ENCODE results near the gene USP4.
"Not testable (repeated sequence)": the region's sequence is repeated elsewhere in the genome, so short reads cannot be mapped to it uniquely, and the experiment has no call there.

USP4 gene

GRCh38 chr3:49253512-49253911 is 86.3 kb downstream of the USP4 start:
- no peak for DNase-seq (ENCODE audit: low spot score)

GRCh38 chr3:49248840-49249227 is 91.0 kb downstream of the USP4 start:
- no peak for DNase-seq (ENCODE audit: low spot score)

GRCh38 chr3:49244581-49245205 is 95.2 kb downstream of the USP4 start:
- DNase-seq (ENCODE audit: low spot score) = no peak

- DNase-seq (ENCODE audit: low spot score) = not testable (repeated sequence)
Measured at GRCh38 chr3:49240091-49240490, 99.8 kb downstream of the USP4 start.

- no peak for DNase-seq (ENCODE audit: low spot score)
Measured at GRCh38 chr3:49238274-49239127, 101.4 kb downstream of the USP4 start.

- DNase-seq (ENCODE audit: low spot score) = no peak
Measured at GRCh38 chr3:49237344-49237743, 102.5 kb downstream of the USP4 start.

- DNase-seq (ENCODE audit: low spot score) = no peak
Measured at GRCh38 chr3:49236226-49236625, 103.6 kb downstream of the USP4 start.

GRCh38 chr3:49228817-49229216 is 111.0 kb downstream of the USP4 start:
- DNase-seq (ENCODE audit: low spot score) = not testable (repeated sequence)

All from HuH-7 (cell line).